CD4-positive, alpha-beta memory T cell (primary cell): ENCODE results near the gene ZNF774. TPM values are rescaled to one million over a fixed set of nuclear protein-coding genes. Genes with fewer than 3 reads are reported as not detected.

ENCODE experiments used
- CTCF ChIA-PET: fragments of 350-600 bp; sonication (Branson Sonifier 250); formaldehyde crosslinking; loops from one replicate; lab custom pipeline; 2021; ENCODE audit warnings: inconsistent platforms; ENCODE audit not compliant: partially characterized antibody; lab: Charles Lee
- POLR2A ChIA-PET: fragments of 350-600 bp; sonication (Branson Sonifier 250); formaldehyde crosslinking; loops from one replicate; lab custom pipeline; 2021; ENCODE audit not compliant: partially characterized antibody; lab: Charles Lee
- DNase-seq, 5 donors: peaks; one replicate each; pipeline versions ENCODE4 v3.0.0 to v3.0.0-alpha.2; 2020 to 2022; ENCODE audit warnings: mixed read lengths in 1 of 5
- H3K27ac ChIP-seq: one replicate; pipeline ENCODE4 v1.7.0; 2013; ENCODE audit warnings: low read depth, low read length
- H3K27me3 ChIP-seq: 2 replicates; pipeline ENCODE4 v1.7.0; 2013; ENCODE audit warnings: mild to moderate bottlenecking, low read length, moderate library complexity; ENCODE audit not compliant: insufficient read depth
- H3K36me3 ChIP-seq: 2 replicates; pipeline ENCODE4 v1.7.0; 2013; ENCODE audit warnings: mild to moderate bottlenecking, low read length, moderate library complexity; ENCODE audit not compliant: insufficient read depth
- H3K4me1 ChIP-seq: 2 replicates; pipeline ENCODE4 v1.7.0; 2013; ENCODE audit warnings: mild to moderate bottlenecking, low read length, moderate library complexity; ENCODE audit not compliant: insufficient read depth
- H3K4me3 ChIP-seq, 2 donors: one replicate each; pipeline ENCODE4 v1.7.0; 2013; ENCODE audit warnings: low read length in 2 of 2, mild to moderate bottlenecking in 1 of 2
- H3K9me3 ChIP-seq, 2 donors: one replicate each; pipeline ENCODE4 v1.7.0; 2013; ENCODE audit warnings: low read length in 2 of 2, control low read depth in 1 of 2; ENCODE audit not compliant: control insufficient read depth in 1 of 2
- H3K27ac Mint-ChIP-seq, 7 donors: one replicate each; pipeline ENCODE4 v1.8.0; 2020 to 2021; ENCODE audit warnings: mixed read lengths in 7 of 7, mild to moderate bottlenecking in 6 of 7, inconsistent platforms in 3 of 7, moderate library complexity in 3 of 7
- H3K27me3 Mint-ChIP-seq, 2 donors: one replicate each; pipeline ENCODE4 v1.8.0; 2020 to 2021; ENCODE audit warnings: mixed read lengths in 2 of 2
- H3K36me3 Mint-ChIP-seq, 2 donors: one replicate each; pipeline ENCODE4 v1.8.0; 2020 to 2021; ENCODE audit warnings: mixed read lengths in 2 of 2, inconsistent platforms in 1 of 2, mild to moderate bottlenecking in 1 of 2
- H3K4me1 Mint-ChIP-seq, 4 donors: one replicate each; pipeline ENCODE4 v1.8.0; 2020 to 2021; ENCODE audit warnings: mixed read lengths in 4 of 4, mild to moderate bottlenecking in 1 of 4
- H3K4me3 Mint-ChIP-seq, 8 donors: one replicate each; pipeline ENCODE4 v1.8.0; 2020 to 2021; ENCODE audit warnings: mixed read lengths in 8 of 8, mild to moderate bottlenecking in 7 of 8, moderate library complexity in 6 of 8, inconsistent platforms in 3 of 8
- H3K9me3 Mint-ChIP-seq, 8 donors: one replicate each; pipeline ENCODE4 v1.8.0; 2020 to 2021; ENCODE audit warnings: mixed read lengths in 8 of 8, mild to moderate bottlenecking in 5 of 8, inconsistent platforms in 3 of 8, moderate library complexity in 1 of 8
- intact Hi-C: fragments of 100-400 bp; cut with micrococcal nuclease; formaldehyde crosslinking; loops from one replicate; pipeline ENCODE4 v1.15.1; 2023
- polyA plus RNA-seq, 2 donors: library from polyadenylated mRNA; unstranded; fragments of 300-500 nt; fragmentation: Illumina TruSeq; gene quantifications; one replicate each; pipeline ENCODE4 v1.2.3, GENCODE V29; 2021
- total RNA-seq, 2 experiments: library from RNA; stranded (reverse); gene quantifications; one replicate each; pipeline ENCODE4 v1.2.3, GENCODE V29; 2021

The ZNF774 gene
- total and polyA plus RNA-seq, 4 experiments from 2014 or later = 0.78 to 0.81 TPM; not detected in 2

- intact Hi-C loops = no loop called here
- Histone ChIP-seq H3K27ac (no peak overlapping the region), H3K4me3 (no peak overlapping the region), H3K27me3 (no peaks in the 10 kb centered on the region), H3K9me3 (peaks cover 0 to 7% of the 10 kb centered on the region in 2 donors), H3K4me1 (peaks cover 30% of the 10 kb centered on the region), H3K36me3 (no peaks in the 10 kb centered on the region)
- Mint-ChIP-seq H3K9me3 (peaks cover 0 to 25% (median 7%) of the 10 kb centered on the region in 8 donors), H3K27ac (no peak overlapping the region), H3K36me3 (peaks cover 0 to 4% of the 10 kb centered on the region in 2 donors), H3K4me1 (peaks cover 22 to 34% (median 31%) of the 10 kb centered on the region in 4 donors), H3K4me3 (no peak overlapping the region), H3K27me3 (no peaks in the 10 kb centered on the region)
- CTCF ChIA-PET = interaction anchor here (1.9 kb wide), 1 partner anchor 100 kb away, joined by 6 read pairs; no protein-coding TSS in a partner anchor
- POLR2A ChIA-PET = no interaction called here
- no peak for DNase-seq
Measured at GRCh38 chr15:90381515-90381914, 29.4 kb downstream of the ZNF774 start.

- Mint-ChIP-seq H3K27me3 (no peaks in the 10 kb centered on the region), H3K36me3 (peaks cover 0 to 4% of the 10 kb centered on the region in 2 donors), H3K4me1 (peaks cover 17 to 29% (median 26%) of the 10 kb centered on the region in 4 donors), H3K9me3 (peaks cover 0 to 25% (median 7%) of the 10 kb centered on the region in 8 donors), H3K4me3 (no peak overlapping the region), H3K27ac (no peak overlapping the region)
- CTCF ChIA-PET = interaction anchor here (1.2 to 1.9 kb wide), 2 partner anchors 8 to 99 kb away, joined by 4 to 6 read pairs; no protein-coding TSS in a partner anchor
- peaks cover 22% of the 10 kb centered on the region for H3K4me1 ChIP-seq
- H3K9me3 ChIP-seq = peaks cover 0 to 7% of the 10 kb centered on the region in 2 donors
- H3K27me3 ChIP-seq = no peaks in the 10 kb centered on the region
- no peaks in the 10 kb centered on the region for H3K36me3 ChIP-seq
- intact Hi-C loops = no loop called here
- H3K4me3 ChIP-seq = no peak overlapping the region
- H3K27ac ChIP-seq = no peak overlapping the region
- no peak for DNase-seq
- POLR2A ChIA-PET = no interaction called here
Measured at GRCh38 chr15:90382320-90382719, 30.2 kb downstream of the ZNF774 start.

GRCh38 chr15:90386221-90386620 is 34.1 kb downstream of the ZNF774 start:
- peak overlapping the region in 6 of 7 donors; percentile 60 to 88 (median 84) for H3K27ac Mint-ChIP-seq

GRCh38 chr15:90387534-90388461 is 35.7 kb downstream of the ZNF774 start, which contains the start of gene IQGAP1:
TSS of gene IQGAP1 (plus strand) at chr15:90388242. CDS start at chr15:90388342, 100 bp downstream.
- Mint-ChIP-seq H3K27me3 (no peaks in the 10 kb centered on the region), H3K4me1 (peaks cover 36 to 54% (median 48%) of the 10 kb centered on the region in 4 donors), H3K36me3 (peaks cover 24 to 30% of the 10 kb centered on the region in 2 donors), H3K4me3 (peak within 1 kb of the TSS; percentile 89 to 96 (median 93)), H3K27ac (peak within 1 kb of the TSS; percentile 93 to 98 (median 96)), H3K9me3 (peaks cover 0 to 2% (median 0%) of the 10 kb centered on the region in 8 donors)
- Histone ChIP-seq H3K27ac (peak within 1 kb of the TSS; percentile 84), H3K4me1 (peaks cover 42% of the 10 kb centered on the region), H3K27me3 (no peaks in the 10 kb centered on the region), H3K4me3 (peak within 1 kb of the TSS; percentile 70 to 85), H3K9me3 (no peaks in the 10 kb centered on the region), H3K36me3 (peaks cover 14% of the 10 kb centered on the region)
- CTCF ChIA-PET = interaction anchor here (1.0 to 2.8 kb wide), 7 partner anchors 10 to 94 kb away, joined by 3 to 14 read pairs (median 6); no protein-coding TSS in a partner anchor
- peak; percentile 92 to 97 (median 95) for DNase-seq
- intact Hi-C loops = loop anchor here (1.0 to 5.0 kb wide), 5 partner anchors 10 to 153 kb away; partner anchors contain the start of genes GDPGP1 and ZNF774
- POLR2A ChIA-PET = interaction anchor here (0.7 to 4.1 kb wide), 27 partner anchors 11 to 546 kb away, joined by 3 to 92 read pairs (median 6); partner anchors contain the start of genes HDDC3, NGRN and UNC45A

More at GRCh38 chr15:90386221-90386620, 34.1 kb downstream of the ZNF774 start:
- Histone ChIP-seq H3K27ac (no peak overlapping the region), H3K27me3 (no peaks in the 10 kb centered on the region), H3K4me3 (no peak overlapping the region), H3K9me3 (no peaks in the 10 kb centered on the region), H3K36me3 (peaks cover 5% of the 10 kb centered on the region), H3K4me1 (peaks cover 28% of the 10 kb centered on the region)
- Mint-ChIP-seq H3K4me3 (peak overlapping the region in 4 of 8 donors; percentile 32 to 50 (median 36)), H3K27me3 (no peaks in the 10 kb centered on the region), H3K4me1 (peaks cover 28 to 39% (median 34%) of the 10 kb centered on the region in 4 donors), H3K36me3 (peaks cover 11 to 17% of the 10 kb centered on the region in 2 donors), H3K9me3 (peaks cover 0 to 2% (median 0%) of the 10 kb centered on the region in 8 donors)
- intact Hi-C loops = loop anchor here (5.0 kb wide), 1 partner anchor 34 kb away; the partner anchor contains the start of gene ZNF774
- no peak for DNase-seq
- ChIA-PET POLR2A (interaction anchor here (0.8 to 4.1 kb wide), 2 partner anchors 10 to 34 kb away, joined by 4 to 70 read pairs; partner anchors contain the start of gene ZNF774), CTCF (interaction anchor here (1.5 to 1.7 kb wide), 2 partner anchors 11 to 66 kb away, joined by 3 read pairs; no protein-coding TSS in a partner anchor)

- intact Hi-C loops = loop anchor here (1.0 to 5.0 kb wide), 5 partner anchors 11 to 154 kb away; partner anchors contain the start of genes GDPGP1 and ZNF774
- Mint-ChIP-seq H3K4me3 (peak overlapping the region; percentile 89 to 96 (median 93)), H3K27me3 (no peaks in the 10 kb centered on the region), H3K9me3 (peaks cover 0 to 2% (median 0%) of the 10 kb centered on the region in 8 donors), H3K27ac (peak overlapping the region; percentile 93 to 98 (median 96)), H3K36me3 (peaks cover 32 to 36% of the 10 kb centered on the region in 2 donors), H3K4me1 (peaks cover 41 to 63% (median 55%) of the 10 kb centered on the region in 4 donors)
- POLR2A ChIA-PET = interaction anchor here (0.6 to 4.1 kb wide), 27 partner anchors 11 to 545 kb away, joined by 3 to 92 read pairs (median 6); partner anchors contain the start of genes HDDC3, NGRN and UNC45A
- Histone ChIP-seq H3K9me3 (no peaks in the 10 kb centered on the region), H3K36me3 (peaks cover 14% of the 10 kb centered on the region), H3K27me3 (no peaks in the 10 kb centered on the region), H3K4me1 (peaks cover 51% of the 10 kb centered on the region), H3K27ac (peak overlapping the region; percentile 84), H3K4me3 (peak overlapping the region; percentile 70 to 85)
- CTCF ChIA-PET = interaction anchor here (1.0 to 2.8 kb wide), 7 partner anchors 10 to 93 kb away, joined by 3 to 14 read pairs (median 6); no protein-coding TSS in a partner anchor
- peak; percentile 43 to 70 (median 56) for DNase-seq
Measured at GRCh38 chr15:90388462-90389380, 36.6 kb downstream of the ZNF774 start.

GRCh38 chr15:90389513-90389912 is 37.4 kb downstream of the ZNF774 start:
- CTCF ChIA-PET = interaction anchor here (1.0 to 2.8 kb wide), 4 partner anchors 10 to 57 kb away, joined by 3 to 14 read pairs (median 8); no protein-coding TSS in a partner anchor
- peaks cover 14% of the 10 kb centered on the region for H3K36me3 ChIP-seq
- no peaks in the 10 kb centered on the region for H3K27me3 ChIP-seq
- Mint-ChIP-seq H3K9me3 (peaks cover 0 to 2% (median 0%) of the 10 kb centered on the region in 8 donors), H3K27me3 (no peaks in the 10 kb centered on the region), H3K36me3 (peaks cover 33 to 40% of the 10 kb centered on the region in 2 donors), H3K4me1 (peaks cover 45 to 71% (median 61%) of the 10 kb centered on the region in 4 donors), H3K27ac (peak overlapping the region; percentile 83 to 98 (median 92)), H3K4me3 (peak overlapping the region; percentile 82 to 96 (median 90))
- H3K4me3 ChIP-seq = peak overlapping the region; percentile 70 to 85
- POLR2A ChIA-PET = interaction anchor here (0.6 to 4.1 kb wide), 8 partner anchors 10 to 544 kb away, joined by 4 to 92 read pairs (median 11); partner anchors contain the start of genes HDDC3 and UNC45A
- H3K27ac ChIP-seq = peak overlapping the region; percentile 84
- H3K9me3 ChIP-seq = no peaks in the 10 kb centered on the region
- no peak for DNase-seq
- intact Hi-C loops = loop anchor here (5.0 kb wide), 1 partner anchor 37 kb away; the partner anchor contains the start of gene ZNF774
- H3K4me1 ChIP-seq = peaks cover 59% of the 10 kb centered on the region
